ENCODE results near the gene PANX3.

Gene PANX3

GRCh38 chr11:124610295-124610694, 933 bp upstream of the PANX3 start:
- H3K4me3 ChIP-seq (ENCODE audit: low read length), result no peak overlapping the region
- DNase-seq (ENCODE audit: low read depth, low spot score), result no peak

GRCh38 chr11:124612045-124612444, 817 bp downstream of the PANX3 start:
- H3K4me3 ChIP-seq (ENCODE audit: low read length), result peak overlapping the region; percentile 4; the same call in 1 of the 2 replicates
- peak; percentile 94 for DNase-seq (ENCODE audit: low read depth, low spot score)

GRCh38 chr11:124612567-124613246, 1.5 kb downstream of the PANX3 start:
- H3K4me3 ChIP-seq (ENCODE audit: low read length), result no peak overlapping the region
- DNase-seq (ENCODE audit: low read depth, low spot score), result no peak

GRCh38 chr11:124618863-124619262, 7.6 kb downstream of the PANX3 start:
- no peak overlapping the region for H3K4me3 ChIP-seq (ENCODE audit: low read length)
- no peak for DNase-seq (ENCODE audit: low read depth, low spot score)

GRCh38 chr11:124622531-124623451, 11.6 kb downstream of the PANX3 start, which contains the start of gene TBRG1:
TBRG1 (plus strand) TSS chr11:124622864; CDS start chr11:124623084, 220 bp downstream.
- peak within 1 kb of the TSS; percentile 99 for H3K4me3 ChIP-seq (ENCODE audit: low read length)
- DNase-seq (ENCODE audit: low read depth, low spot score), result peak; percentile 90

- no peak for DNase-seq (ENCODE audit: low read depth, low spot score)
- peak overlapping the region; percentile 99 for H3K4me3 ChIP-seq (ENCODE audit: low read length)
Measured at GRCh38 chr11:124623861-124624525, 12.8 kb downstream of the PANX3 start.

GRCh38 chr11:124625504-124626168, 14.4 kb downstream of the PANX3 start:
- DNase-seq (ENCODE audit: low read depth, low spot score), result peak; percentile 41
- no peak overlapping the region; the same call in 1 of the 2 replicates for H3K4me3 ChIP-seq (ENCODE audit: low read length)

GRCh38 chr11:124627546-124627945, 16.3 kb downstream of the PANX3 start:
- no peak overlapping the region for H3K4me3 ChIP-seq (ENCODE audit: low read length)
- no peak for DNase-seq (ENCODE audit: low read depth, low spot score)

GRCh38 chr11:124629961-124630360, 18.7 kb downstream of the PANX3 start:
- no peak overlapping the region for H3K4me3 ChIP-seq (ENCODE audit: low read length)
- no peak for DNase-seq (ENCODE audit: low read depth, low spot score)

GRCh38 chr11:124633355-124633754, 22.1 kb downstream of the PANX3 start:
- H3K4me3 ChIP-seq (ENCODE audit: low read length), result no peak overlapping the region
- no peak for DNase-seq (ENCODE audit: low read depth, low spot score)

GRCh38 chr11:124635932-124636331, 24.7 kb downstream of the PANX3 start:
- no peak for DNase-seq (ENCODE audit: low read depth, low spot score)
- no peak overlapping the region for H3K4me3 ChIP-seq (ENCODE audit: low read length)

- DNase-seq (ENCODE audit: low read depth, low spot score), result no peak
- H3K4me3 ChIP-seq (ENCODE audit: low read length), result no peak overlapping the region
Measured at GRCh38 chr11:124638500-124638899, 27.3 kb downstream of the PANX3 start.

GRCh38 chr11:124639186-124639585, 28.0 kb downstream of the PANX3 start:
- DNase-seq (ENCODE audit: low read depth, low spot score), result no peak
- H3K4me3 ChIP-seq (ENCODE audit: low read length), result no peak overlapping the region

- no peak for DNase-seq (ENCODE audit: low read depth, low spot score)
- no peak overlapping the region for H3K4me3 ChIP-seq (ENCODE audit: low read length)
Measured at GRCh38 chr11:124640666-124641065, 29.4 kb downstream of the PANX3 start.

GRCh38 chr11:124642628-124643027, 31.4 kb downstream of the PANX3 start:
- H3K4me3 ChIP-seq (ENCODE audit: low read length), result no peak overlapping the region
- no peak for DNase-seq (ENCODE audit: low read depth, low spot score)

- no peak for DNase-seq (ENCODE audit: low read depth, low spot score)
- H3K4me3 ChIP-seq (ENCODE audit: low read length), result no peak overlapping the region
Measured at GRCh38 chr11:124643042-124643604, 31.9 kb downstream of the PANX3 start.

GRCh38 chr11:124643605-124644425, 32.6 kb downstream of the PANX3 start:
- H3K4me3 ChIP-seq (ENCODE audit: low read length), result no peak overlapping the region
- peak; percentile 27 for DNase-seq (ENCODE audit: low read depth, low spot score)
